CD4-positive, alpha-beta T cell treated with Interleukin-4 for 1 hour (primary cell): ENCODE measurements around the gene HES3.
"Not testable (repeated sequence)": the region's sequence is repeated elsewhere in the genome, so short reads cannot be mapped to it uniquely, and the experiment has no call there.

ENCODE experiments used
- DNase-seq, 2 donors: peaks; one replicate each; pipeline ENCODE4 v3.0.0-alpha.2; 2020 to 2022

HES3 gene

GRCh38 chr1:6243993-6244392, at the start of gene HES3:
Gene HES3, plus strand, starts transcription at chr1:6244179. Its CDS starts 187 bp downstream, at chr1:6244366.
- DNase-seq = no peak

- DNase-seq = no peak
Measured at GRCh38 chr1:6197746-6198427, 46.1 kb upstream of the HES3 start.

DNA sequence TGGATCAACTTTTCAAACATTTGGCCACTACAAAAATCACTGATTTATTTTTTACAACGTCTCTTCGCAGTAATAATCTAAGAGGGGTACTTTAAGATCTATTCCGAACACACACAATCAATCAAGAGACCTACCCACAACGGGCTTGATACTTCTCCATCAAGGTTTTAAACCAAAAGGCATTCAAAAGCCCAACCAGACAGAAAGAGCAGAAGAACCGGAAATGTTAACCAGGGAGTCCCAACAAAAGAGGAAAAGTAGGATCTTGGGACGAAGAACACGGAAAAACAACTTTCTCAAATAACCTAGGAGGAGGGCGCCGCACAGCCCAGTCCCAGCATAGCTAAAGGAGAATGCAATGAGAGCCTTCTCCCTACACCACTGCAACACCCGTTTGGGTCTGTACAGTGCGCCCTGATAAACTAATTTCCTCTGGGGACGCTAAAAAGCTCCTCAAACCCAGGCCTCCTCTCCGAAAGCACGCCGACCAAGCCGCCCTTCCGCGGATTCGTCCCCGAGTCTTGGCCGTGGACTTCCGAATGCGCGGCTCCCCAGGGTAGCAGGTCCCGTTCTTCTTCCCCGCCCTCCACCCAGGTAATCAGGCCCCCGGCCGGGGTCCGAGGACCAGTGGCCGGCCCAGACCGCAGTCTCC, 45.2 kb upstream of the HES3 start:
- no peak for DNase-seq

GRCh38 chr1:6199298-6200187, 44.4 kb upstream of the HES3 start, which contains the start of gene RPL22:
Gene RPL22, minus strand, starts transcription at chr1:6199595. Its CDS starts 22 bp downstream, at chr1:6199573.
- DNase-seq = peak; percentile 98

- DNase-seq = no peak
Measured at GRCh38 chr1:6200188-6200809, 43.7 kb upstream of the HES3 start.

GRCh38 chr1:6202256-6202655, 41.7 kb upstream of the HES3 start:
- no peak for DNase-seq

DNA sequence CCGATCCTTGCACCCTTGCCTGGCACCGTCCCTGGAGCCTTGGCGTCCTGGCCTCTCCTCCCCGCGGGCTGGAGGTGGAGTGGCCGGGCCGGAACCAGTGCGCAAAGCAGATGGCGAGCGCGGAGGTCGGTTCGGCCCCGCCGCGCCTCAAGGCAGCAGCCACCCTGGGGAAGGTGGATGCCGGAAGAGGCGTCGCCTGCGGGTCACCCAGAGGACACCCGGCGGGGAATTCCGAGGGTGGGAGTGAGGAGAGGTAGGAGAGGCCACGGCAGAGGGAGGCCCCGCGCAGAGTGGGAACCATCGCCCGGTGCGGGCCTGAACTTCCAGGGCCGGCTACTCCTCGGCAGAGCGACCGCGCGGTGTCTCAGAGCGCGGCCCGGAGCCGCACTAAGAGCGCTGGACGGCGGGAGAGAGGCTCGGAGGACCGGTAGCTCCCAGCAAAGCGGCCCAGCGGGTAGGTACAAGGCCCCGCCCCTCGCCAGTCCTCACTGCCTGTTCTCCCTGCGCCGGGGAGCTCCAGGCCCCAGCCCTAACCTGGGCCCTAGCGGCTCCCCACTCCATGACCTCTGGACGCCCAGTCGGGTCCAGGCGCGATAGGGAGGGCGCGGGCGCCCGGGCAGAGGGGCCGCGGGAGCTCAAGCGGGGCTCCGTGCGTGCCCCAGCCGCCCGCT, 38.0 kb upstream of the HES3 start, which contains the start of gene RNF207:
Gene RNF207 (plus strand): TSS at position 271 of the 671 bp plus-strand sequence. CDS start 417 bp downstream, outside the sequence.
- peak; percentile 39 to 69 for DNase-seq

DNA sequence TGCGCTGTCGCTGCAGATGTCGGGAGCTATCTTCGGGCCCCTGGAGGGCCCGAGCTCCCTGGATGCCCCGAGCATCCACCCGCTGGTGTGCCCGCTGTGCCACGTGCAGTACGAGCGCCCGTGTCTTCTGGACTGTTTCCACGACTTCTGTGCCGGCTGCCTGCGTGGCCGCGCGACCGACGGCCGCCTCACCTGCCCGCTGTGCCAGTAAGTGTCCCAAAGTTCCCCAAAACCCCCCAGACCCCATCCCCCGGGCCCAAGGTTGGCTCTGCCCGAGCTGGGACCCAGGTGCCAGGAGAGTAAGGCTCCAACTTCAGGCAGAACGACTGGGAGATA, 37.5 kb upstream of the HES3 start:
- DNase-seq = no peak

DNA sequence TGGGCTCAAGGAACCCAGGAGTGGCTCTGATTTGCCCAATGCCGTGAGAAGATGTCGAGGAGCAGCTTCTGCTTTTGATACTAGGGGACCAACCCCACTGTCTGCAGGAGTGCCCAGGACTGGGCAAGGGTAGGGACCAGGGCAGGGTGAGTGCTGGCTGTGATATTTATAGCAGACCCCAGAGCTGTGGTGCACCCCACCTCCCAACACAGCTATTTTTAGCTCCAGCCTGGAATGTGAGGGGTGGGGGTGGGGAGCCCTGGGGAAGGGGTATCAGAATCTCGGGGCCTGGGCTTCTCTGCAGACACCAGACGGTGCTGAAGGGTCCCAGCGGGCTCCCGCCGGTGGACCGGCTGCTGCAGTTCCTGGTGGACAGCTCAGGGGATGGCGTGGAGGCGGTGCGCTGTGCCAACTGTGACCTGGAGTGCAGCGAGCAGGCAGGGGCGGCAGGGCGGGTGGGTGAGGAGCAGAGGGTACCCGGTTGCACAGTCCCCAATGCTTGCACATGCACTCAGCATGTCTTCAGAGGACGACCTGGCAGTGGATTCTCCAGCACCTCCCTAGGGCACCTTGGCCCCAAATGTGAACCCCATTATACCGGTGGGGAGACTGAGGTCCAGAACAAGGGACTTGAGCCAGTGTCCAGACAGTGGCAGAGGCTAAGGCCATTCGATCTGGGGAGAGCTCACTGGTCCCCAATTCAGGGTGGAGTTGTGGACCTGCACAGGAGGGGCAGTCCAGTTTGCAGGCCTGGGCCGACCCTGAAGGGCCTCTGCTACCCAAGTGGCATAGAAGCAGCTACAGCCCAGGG, 36.7 kb upstream of the HES3 start:
- no peak for DNase-seq

DNA sequence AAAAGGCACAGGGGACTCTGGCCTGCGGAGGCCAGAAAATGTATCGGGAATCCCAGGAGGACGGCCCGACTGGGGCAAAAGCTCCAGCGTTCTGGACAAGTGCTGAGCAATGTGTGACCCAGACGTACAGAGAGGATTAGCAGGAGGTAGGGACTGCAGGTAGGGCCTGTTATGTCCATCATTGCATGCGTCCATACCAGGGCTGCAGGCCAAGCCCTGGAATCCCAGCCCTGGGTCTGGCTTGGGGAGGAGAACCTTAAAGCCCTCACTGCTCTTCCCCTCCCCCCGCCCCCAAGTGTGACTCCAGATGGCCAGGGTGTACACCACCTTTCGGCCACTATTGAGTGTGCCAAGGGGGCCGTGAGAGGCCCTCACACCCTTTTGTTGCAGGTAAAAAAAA, 36.1 kb upstream of the HES3 start:
- DNase-seq = no peak

- peak; percentile 27 to 33 for DNase-seq
Measured at GRCh38 chr1:6208723-6209660, 35.0 kb upstream of the HES3 start.

DNA sequence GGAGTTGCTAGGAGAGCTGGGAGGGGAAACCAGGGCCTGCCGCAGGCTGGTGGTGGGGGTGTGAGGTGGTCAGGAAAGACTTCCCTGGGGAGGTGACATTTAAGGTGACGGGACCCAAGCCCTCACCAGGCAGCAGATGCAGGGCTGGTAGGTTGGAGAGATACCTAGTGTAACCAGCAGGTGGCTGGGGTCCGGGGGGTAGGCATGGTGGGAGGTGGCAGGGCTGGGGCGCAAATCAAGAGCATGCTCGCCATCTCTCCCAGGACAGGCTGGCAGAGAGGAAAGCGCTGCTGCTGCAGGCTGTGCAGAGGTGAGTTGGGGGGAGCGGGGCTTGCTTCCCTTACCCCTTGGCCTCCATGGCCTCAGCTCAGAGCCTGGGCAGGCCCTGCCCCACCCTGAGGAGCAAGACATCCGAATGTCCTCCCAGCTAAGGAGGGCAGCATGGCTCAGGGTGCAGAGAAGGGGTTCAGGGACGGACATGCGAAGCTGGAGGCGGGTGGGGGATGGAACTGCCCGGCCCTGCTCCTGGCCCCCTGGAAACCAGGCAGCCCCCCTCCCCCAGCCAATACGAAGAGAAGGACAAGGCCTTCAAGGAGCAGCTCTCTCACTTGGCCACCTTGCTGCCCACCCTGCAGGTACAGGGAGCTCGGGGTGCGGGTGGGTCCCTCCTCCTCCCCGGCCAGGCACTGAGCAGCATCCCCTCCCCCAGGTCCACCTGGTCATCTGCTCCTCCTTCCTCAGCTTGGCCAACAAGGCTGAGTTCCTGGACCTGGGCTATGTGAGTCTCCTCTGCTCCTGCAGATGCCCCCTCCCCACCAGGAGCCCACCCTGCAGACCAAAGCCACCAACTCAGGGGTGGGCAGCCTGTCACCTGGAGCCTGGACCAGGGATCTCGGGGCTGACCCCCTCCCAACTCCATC, 34.1 kb upstream of the HES3 start:
- DNase-seq = peak in 1 of 2 donors; percentile 18

- DNase-seq = no peak
Measured at GRCh38 chr1:6210591-6211355, 33.2 kb upstream of the HES3 start.

- DNase-seq = no peak
Measured at GRCh38 chr1:6211731-6212130, 32.2 kb upstream of the HES3 start.

GRCh38 chr1:6212193-6212959, 31.6 kb upstream of the HES3 start:
- DNase-seq = no peak

- no peak for DNase-seq
Measured at GRCh38 chr1:6218375-6219164, 25.4 kb upstream of the HES3 start.

- not testable (repeated sequence) for DNase-seq
Measured at GRCh38 chr1:6219641-6220040, 24.3 kb upstream of the HES3 start.
